ENCODE measurements around the gene TSSK6. TPM values are rescaled to one million over a fixed set of nuclear protein-coding genes. Genes with fewer than 3 reads are reported as not detected.
A peak's percentile ranks its signal among the peaks of the same experiment; 100 is the strongest.

Gene TSSK6
- total RNA-seq, 1 donor from 2014 or later = 0.77 TPM

DNA sequence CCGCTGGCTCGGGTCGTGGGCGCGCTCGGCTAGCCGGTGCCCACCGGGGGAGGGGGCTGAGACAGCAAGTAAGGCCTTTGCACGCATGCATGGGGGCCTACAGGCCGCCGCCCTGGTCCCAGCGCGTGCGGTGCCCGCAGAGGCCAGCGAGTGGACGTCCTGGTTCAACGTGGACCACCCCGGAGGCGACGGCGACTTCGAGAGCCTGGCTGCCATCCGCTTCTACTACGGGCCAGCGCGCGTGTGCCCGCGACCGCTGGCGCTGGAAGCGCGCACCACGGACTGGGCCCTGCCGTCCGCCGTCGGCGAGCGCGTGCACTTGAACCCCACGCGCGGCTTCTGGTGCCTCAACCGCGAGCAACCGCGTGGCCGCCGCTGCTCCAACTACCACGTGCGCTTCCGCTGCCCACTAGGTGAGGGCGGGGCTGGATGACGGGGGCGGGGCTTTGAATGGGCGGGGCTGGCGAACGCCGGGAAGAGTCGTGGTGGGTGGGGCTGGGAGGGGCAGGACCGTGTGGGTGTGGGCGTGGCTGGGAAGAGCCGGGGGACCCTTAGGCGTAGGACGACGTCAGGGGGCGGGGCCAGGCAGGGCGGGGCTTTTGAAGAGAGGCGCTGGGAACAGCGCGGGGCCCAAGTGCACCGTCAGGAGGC lies 24.8 kb upstream of the TSSK6 start:
- H3K36me3 ChIP-seq = no peaks in the 10 kb centered on the region
- H3K9me3 ChIP-seq (replicated peaks) = no peaks in the 10 kb centered on the region
- peak; percentile 65 for DNase-seq
- peaks cover 78% of the 10 kb centered on the region for H3K27me3 ChIP-seq (ENCODE audit: low read depth)
- no peak overlapping the region for H3K27ac ChIP-seq (replicated peaks)
- intact Hi-C loops (cut with micrococcal nuclease) = no loop called here
- H3K4me1 ChIP-seq = peaks cover 32% of the 10 kb centered on the region
- peak overlapping the region; percentile 44 for H3K4me3 ChIP-seq
- no peak for TF ChIP-seq CTCF (IDR thresholded peaks at IDR 0.05; ENCODE audit: borderline replicate concordance)

DNA sequence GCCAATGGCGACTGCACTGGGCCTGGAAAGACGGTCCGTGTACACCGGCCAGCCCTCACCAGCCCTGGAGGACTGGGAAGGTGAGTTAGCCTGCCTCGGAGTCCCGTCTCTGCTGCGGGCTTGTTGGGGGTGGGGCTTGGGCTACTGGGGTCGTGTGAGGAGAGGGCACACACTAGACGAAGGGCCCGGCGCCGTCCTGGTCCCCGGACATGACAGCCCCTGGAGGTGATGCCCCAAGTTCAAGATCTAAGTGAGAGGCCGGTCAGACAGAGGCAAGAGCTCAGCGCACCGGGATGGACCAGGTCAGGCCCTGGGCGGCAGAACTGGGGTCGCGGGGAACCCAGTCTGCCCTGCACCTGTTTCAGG lies 24.3 kb upstream of the TSSK6 start:
- no peaks in the 10 kb centered on the region for H3K36me3 ChIP-seq
- H3K9me3 ChIP-seq (replicated peaks) = no peaks in the 10 kb centered on the region
- DNase-seq = no peak
- no peak overlapping the region for H3K4me3 ChIP-seq
- no peak for TF ChIP-seq CTCF (IDR thresholded peaks at IDR 0.05; ENCODE audit: borderline replicate concordance)
- peaks cover 32% of the 10 kb centered on the region for H3K4me1 ChIP-seq
- no peak overlapping the region for H3K27ac ChIP-seq (replicated peaks)
- intact Hi-C loops (cut with micrococcal nuclease) = loop anchor here (10.0 kb wide), 1 partner anchor 395 kb away; no protein-coding TSS in a partner anchor
- peaks cover 73% of the 10 kb centered on the region for H3K27me3 ChIP-seq (ENCODE audit: low read depth)

DNA sequence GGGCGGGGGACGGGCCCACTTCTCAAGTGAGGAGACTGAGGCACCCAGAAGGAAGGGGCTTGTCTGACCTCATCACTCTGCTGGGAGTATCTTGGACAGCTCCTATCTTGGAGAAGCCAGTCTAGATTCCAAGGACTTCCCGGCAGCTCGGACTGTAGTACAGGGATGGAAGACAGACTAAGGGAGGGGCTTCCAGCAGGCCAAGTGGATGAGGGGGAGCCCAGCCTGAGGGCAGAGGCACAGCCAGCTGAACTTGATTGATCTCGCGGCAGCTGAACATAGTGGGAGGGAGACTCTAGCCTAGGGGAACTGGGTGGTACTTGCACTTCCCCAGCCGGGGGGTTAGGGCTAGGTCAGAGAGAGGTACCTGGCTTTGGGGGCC lies 23.4 kb upstream of the TSSK6 start:
- no peak for DNase-seq
- peaks cover 37% of the 10 kb centered on the region for H3K4me1 ChIP-seq
- H3K4me3 ChIP-seq = peak overlapping the region; percentile 60
- no peak overlapping the region for H3K27ac ChIP-seq (replicated peaks)
- H3K27me3 ChIP-seq (ENCODE audit: low read depth) = peaks cover 64% of the 10 kb centered on the region
- H3K36me3 ChIP-seq = no peaks in the 10 kb centered on the region
- no peak for TF ChIP-seq CTCF (IDR thresholded peaks at IDR 0.05; ENCODE audit: borderline replicate concordance)
- no peaks in the 10 kb centered on the region for H3K9me3 ChIP-seq (replicated peaks)
- intact Hi-C loops (cut with micrococcal nuclease) = loop anchor here (10.0 kb wide), 1 partner anchor 396 kb away; no protein-coding TSS in a partner anchor

DNA sequence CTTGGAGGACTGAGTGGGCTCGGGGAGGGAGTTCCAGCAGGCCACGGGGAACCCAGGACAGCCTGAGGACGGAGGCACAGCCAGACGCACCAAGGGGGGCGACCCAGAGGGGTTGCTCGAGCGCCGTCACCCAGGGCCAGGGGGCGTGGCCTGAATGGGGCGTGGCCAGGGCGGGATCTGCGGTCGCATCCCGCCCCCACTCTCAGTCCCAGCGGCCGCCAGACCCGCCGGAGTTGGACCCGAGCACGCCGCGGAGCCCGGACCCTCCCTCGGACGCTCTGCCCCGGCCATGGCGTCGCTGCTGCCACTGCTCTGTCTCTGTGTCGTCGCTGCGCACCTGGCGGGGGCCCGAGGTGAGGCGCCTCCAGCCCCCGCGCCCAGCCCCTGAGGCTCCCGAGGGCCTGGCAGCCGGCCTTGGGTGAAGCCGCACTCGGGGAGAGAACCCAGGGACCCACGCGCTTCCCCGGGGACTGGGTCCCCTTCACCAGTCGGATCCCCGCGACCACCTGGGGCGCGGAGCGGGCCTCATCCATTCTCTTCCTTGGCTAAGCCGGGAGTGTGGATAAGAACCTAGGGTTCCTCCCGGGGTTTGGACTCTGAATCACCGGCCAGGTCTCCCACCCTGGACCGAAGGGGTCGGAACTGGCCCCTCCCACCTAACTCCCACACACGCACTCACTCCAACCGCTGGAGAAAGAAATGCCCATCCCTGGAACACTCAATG lies 22.9 kb upstream of the TSSK6 start, which contains the start of gene CILP2:
Gene CILP2 (plus strand): TSS at position 205 of the 724 bp plus-strand sequence. CDS start 85 bp downstream, at position 290.
- peak; percentile 49 for DNase-seq
- intact Hi-C loops (cut with micrococcal nuclease) = loop anchor here (10.0 kb wide), 1 partner anchor 397 kb away; no protein-coding TSS in a partner anchor
- Histone ChIP-seq H3K4me1 (peaks cover 40% of the 10 kb centered on the region), H3K4me3 (peak within 1 kb of the TSS; percentile 60), H3K9me3 (replicated peaks) (no peaks in the 10 kb centered on the region), H3K27me3 (ENCODE audit: low read depth) (peaks cover 58% of the 10 kb centered on the region), H3K36me3 (no peaks in the 10 kb centered on the region), H3K27ac (replicated peaks) (no peak within 1 kb of the TSS)
- TF ChIP-seq CTCF (IDR thresholded peaks at IDR 0.05; ENCODE audit: borderline replicate concordance) = no peak

- intact Hi-C loops (cut with micrococcal nuclease) = loop anchor here (10.0 kb wide), 1 partner anchor 397 kb away; no protein-coding TSS in a partner anchor
- Histone ChIP-seq H3K4me3 (peak overlapping the region; percentile 60), H3K27me3 (ENCODE audit: low read depth) (peaks cover 50% of the 10 kb centered on the region), H3K4me1 (peaks cover 42% of the 10 kb centered on the region), H3K36me3 (no peaks in the 10 kb centered on the region), H3K27ac (replicated peaks) (no peak overlapping the region), H3K9me3 (replicated peaks) (no peaks in the 10 kb centered on the region)
- no peak for DNase-seq
- TF ChIP-seq CTCF (IDR thresholded peaks at IDR 0.05; ENCODE audit: borderline replicate concordance) = no peak
Measured at GRCh38 chr19:19537075-19538048, 22.0 kb upstream of the TSSK6 start.

Data from left ventricle myocardium inferior (tissue), 1 donor.